Activated naive CD4-positive, alpha-beta T cell treated with anti-CD3 and anti-CD28 coated beads, Interleukin-2, amount 50 U/mL, for 24 hours (primary cell): Measurements from ENCODE around the gene TBC1D22A.

Experiments
- H3K27ac Mint-ChIP-seq: one replicate; pipeline ENCODE4 v1.8.0; 2021; ENCODE audit warnings: mild to moderate bottlenecking, mixed read lengths
- H3K27me3 Mint-ChIP-seq: one replicate; pipeline ENCODE4 v1.8.0; 2021; ENCODE audit warnings: mixed read lengths
- H3K36me3 Mint-ChIP-seq: one replicate; pipeline ENCODE4 v1.8.0; 2021; ENCODE audit warnings: mixed read lengths
- H3K4me1 Mint-ChIP-seq: one replicate; pipeline ENCODE4 v1.8.0; 2021; ENCODE audit warnings: mixed read lengths
- H3K4me3 Mint-ChIP-seq: one replicate; pipeline ENCODE4 v1.8.0; 2021; ENCODE audit warnings: mild to moderate bottlenecking, mixed read lengths
- H3K9me3 Mint-ChIP-seq: one replicate; pipeline ENCODE4 v1.8.0; 2021; ENCODE audit warnings: mixed read lengths

The TBC1D22A gene

DNA sequence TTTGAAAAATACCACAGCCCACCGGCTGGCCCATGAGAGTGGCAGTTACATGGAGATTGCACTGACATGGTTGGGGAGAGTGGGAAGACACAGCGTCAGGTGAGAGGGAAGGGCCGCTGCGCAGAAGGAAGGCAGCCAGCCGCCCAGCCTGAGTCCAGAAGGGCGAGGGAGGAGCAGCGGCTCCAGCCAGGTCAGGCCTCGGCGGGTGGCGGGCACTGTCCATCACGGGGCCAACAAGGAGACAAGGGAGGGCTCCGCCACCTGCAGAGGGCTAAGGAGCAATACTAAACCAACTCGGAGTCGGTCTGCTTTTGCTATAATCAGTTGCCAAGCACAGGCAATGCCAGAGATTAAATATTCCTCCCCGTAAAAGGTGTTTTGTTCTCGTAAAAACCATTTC, 384.5 kb downstream of the TBC1D22A start:
- no peak overlapping the region for H3K4me3 Mint-ChIP-seq
- no peak overlapping the region for H3K27ac Mint-ChIP-seq
- peaks cover 3% of the 10 kb centered on the region for H3K36me3 Mint-ChIP-seq
- no peaks in the 10 kb centered on the region for H3K9me3 Mint-ChIP-seq
- no peaks in the 10 kb centered on the region for H3K27me3 Mint-ChIP-seq
- no peaks in the 10 kb centered on the region for H3K4me1 Mint-ChIP-seq

GRCh38 chr22:47147572-47147971, 385.1 kb downstream of the TBC1D22A start:
- Mint-ChIP-seq H3K4me3 (no peak overlapping the region), H3K27ac (no peak overlapping the region), H3K27me3 (no peaks in the 10 kb centered on the region), H3K9me3 (no peaks in the 10 kb centered on the region), H3K36me3 (peaks cover 4% of the 10 kb centered on the region), H3K4me1 (no peaks in the 10 kb centered on the region)

DNA sequence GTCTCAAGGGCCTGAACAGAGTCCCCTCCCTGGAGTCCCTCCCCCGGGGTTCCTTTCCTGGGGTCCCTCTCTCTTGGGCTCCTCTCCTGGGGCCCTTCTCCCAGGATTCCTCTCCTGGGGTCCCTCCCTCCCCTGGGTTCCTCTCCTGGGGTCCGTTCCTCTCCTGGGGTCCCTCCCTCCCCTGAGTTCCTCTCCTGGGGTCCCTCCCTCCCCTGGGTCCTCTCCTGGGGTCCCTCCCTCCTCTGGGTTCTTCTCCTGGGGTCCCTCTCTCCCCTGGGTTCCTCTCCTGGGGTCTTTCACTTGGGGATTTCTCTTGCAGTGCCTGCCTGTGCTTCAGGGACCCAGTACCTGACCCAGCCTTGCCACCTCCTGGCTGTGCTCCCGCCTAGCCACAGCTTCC, 386.1 kb downstream of the TBC1D22A start:
- no peaks in the 10 kb centered on the region for H3K27me3 Mint-ChIP-seq
- no peak overlapping the region for H3K27ac Mint-ChIP-seq
- H3K9me3 Mint-ChIP-seq: no peaks in the 10 kb centered on the region
- H3K4me3 Mint-ChIP-seq: no peak overlapping the region
- no peaks in the 10 kb centered on the region for H3K4me1 Mint-ChIP-seq
- peaks cover 5% of the 10 kb centered on the region for H3K36me3 Mint-ChIP-seq

- Mint-ChIP-seq H3K27ac (no peak overlapping the region), H3K4me1 (no peaks in the 10 kb centered on the region), H3K27me3 (no peaks in the 10 kb centered on the region), H3K4me3 (no peak overlapping the region), H3K9me3 (no peaks in the 10 kb centered on the region), H3K36me3 (peaks cover 5% of the 10 kb centered on the region)
Observed at GRCh38 chr22:47148956-47149728, 386.7 kb downstream of the TBC1D22A start.

DNA sequence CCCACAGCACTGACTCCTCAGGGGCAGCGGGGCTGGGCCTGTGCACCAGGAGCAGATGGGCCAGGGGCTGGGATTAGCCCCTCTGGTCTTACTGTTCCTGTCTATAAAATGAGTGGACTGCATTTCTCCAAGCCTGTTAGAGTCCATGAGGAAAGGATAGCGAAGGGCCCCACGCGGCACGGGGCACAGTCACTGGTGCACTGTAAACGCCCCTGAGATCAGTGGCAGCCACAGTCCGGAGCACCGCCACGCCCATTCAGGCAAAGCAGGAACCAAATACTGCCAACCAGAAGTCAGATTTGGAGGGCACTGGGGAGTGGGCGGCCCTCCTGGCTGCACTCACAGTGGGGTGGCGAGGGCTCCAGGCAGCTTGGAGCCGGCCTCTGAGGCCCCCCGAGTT, 387.5 kb downstream of the TBC1D22A start:
- H3K4me1 Mint-ChIP-seq: no peaks in the 10 kb centered on the region
- H3K9me3 Mint-ChIP-seq: no peaks in the 10 kb centered on the region
- H3K27ac Mint-ChIP-seq: no peak overlapping the region
- H3K27me3 Mint-ChIP-seq: no peaks in the 10 kb centered on the region
- H3K36me3 Mint-ChIP-seq: peaks cover 5% of the 10 kb centered on the region
- no peak overlapping the region for H3K4me3 Mint-ChIP-seq

DNA sequence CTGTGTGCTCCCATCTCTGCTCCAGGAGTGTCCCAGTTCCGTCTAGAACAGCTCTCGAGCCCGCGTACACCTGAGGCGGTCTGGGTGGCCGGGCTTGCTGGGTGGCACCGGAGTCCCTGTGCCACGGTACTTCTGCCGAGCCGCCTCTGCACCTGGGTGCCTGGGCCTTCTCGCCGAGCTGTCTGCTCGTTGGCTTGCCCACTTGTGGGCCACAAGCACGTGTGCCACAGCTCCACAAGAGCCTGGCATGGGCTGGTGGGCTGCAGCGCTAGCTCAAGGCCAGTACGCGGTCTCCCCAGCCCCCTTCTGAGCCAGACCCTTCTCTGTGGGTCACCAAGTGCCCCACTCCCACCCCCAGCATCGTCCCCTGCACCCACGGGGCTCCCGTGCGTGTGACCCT, 388.0 kb downstream of the TBC1D22A start:
- no peaks in the 10 kb centered on the region for H3K9me3 Mint-ChIP-seq
- H3K4me1 Mint-ChIP-seq: no peaks in the 10 kb centered on the region
- H3K4me3 Mint-ChIP-seq: no peak overlapping the region
- H3K36me3 Mint-ChIP-seq: peaks cover 5% of the 10 kb centered on the region
- no peak overlapping the region for H3K27ac Mint-ChIP-seq
- no peaks in the 10 kb centered on the region for H3K27me3 Mint-ChIP-seq

DNA sequence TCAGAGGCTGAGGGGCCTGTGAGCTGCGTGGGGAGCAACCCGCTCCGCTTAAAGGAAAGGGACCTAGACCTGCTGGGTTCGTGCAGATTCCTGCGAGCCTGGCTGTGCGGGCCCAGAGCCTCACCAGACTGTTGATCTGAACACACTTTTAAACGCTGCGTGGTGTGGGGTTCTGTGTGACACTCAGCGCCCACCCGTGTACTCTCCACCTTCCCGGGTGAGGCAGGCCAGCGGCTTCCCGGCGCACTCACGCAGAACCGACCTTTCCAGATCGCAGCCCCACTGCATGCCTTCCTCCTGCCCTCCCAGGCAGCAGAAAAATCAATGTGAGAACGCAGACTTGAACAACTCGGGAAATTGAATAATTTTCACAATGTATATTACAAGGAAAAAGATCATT, 388.6 kb downstream of the TBC1D22A start:
- Mint-ChIP-seq H3K27ac (no peak overlapping the region), H3K4me3 (no peak overlapping the region), H3K36me3 (peaks cover 5% of the 10 kb centered on the region), H3K27me3 (no peaks in the 10 kb centered on the region), H3K9me3 (no peaks in the 10 kb centered on the region), H3K4me1 (no peaks in the 10 kb centered on the region)

DNA sequence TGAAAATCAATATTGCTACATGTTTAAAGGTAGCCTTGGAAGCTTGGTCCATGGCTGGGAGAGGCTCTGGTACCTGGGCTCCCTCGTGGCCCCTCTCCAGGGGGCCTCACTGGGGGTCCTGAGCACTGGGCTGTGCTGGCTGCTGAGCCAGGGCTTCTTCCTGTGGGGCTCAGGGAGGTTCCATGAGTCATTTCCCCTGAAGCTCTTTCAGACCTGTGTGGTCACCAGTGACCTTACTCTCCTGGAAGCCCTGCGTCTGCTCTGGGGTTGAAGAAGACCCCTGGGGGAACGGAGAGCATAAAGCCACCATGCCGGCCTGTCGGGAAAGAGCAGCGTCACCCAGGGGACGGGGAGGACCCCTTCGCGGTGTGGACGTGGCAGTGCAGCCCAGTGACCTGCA, 389.0 kb downstream of the TBC1D22A start:
- no peaks in the 10 kb centered on the region for H3K9me3 Mint-ChIP-seq
- no peaks in the 10 kb centered on the region for H3K27me3 Mint-ChIP-seq
- H3K36me3 Mint-ChIP-seq: peaks cover 5% of the 10 kb centered on the region
- no peaks in the 10 kb centered on the region for H3K4me1 Mint-ChIP-seq
- no peak overlapping the region for H3K27ac Mint-ChIP-seq
- no peak overlapping the region for H3K4me3 Mint-ChIP-seq

DNA sequence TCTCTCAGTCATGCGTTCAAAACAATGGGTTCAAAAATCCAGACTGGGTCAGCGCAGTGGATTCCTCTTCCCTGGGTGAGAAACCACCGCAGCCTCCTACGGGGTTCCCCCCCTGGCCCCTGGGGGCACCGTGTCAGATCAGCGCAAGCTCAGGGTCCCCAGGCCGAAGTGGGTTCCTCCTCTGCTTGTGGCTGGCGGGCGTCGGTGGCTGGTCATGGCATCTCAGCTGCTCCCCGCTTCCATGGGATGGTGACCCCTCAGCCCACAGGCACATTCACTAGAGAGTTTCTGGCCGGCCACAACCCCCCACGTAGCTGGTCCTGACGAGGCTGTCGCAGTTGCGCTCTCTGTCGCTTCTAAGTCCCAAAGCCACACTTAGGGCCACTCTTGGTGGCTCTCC, 389.8 kb downstream of the TBC1D22A start:
- Mint-ChIP-seq H3K27ac (no peak overlapping the region), H3K27me3 (no peaks in the 10 kb centered on the region), H3K36me3 (peaks cover 5% of the 10 kb centered on the region), H3K4me1 (no peaks in the 10 kb centered on the region), H3K4me3 (no peak overlapping the region), H3K9me3 (no peaks in the 10 kb centered on the region)

- Mint-ChIP-seq H3K27ac (no peak overlapping the region), H3K27me3 (no peaks in the 10 kb centered on the region), H3K36me3 (peaks cover 5% of the 10 kb centered on the region), H3K4me1 (no peaks in the 10 kb centered on the region), H3K9me3 (no peaks in the 10 kb centered on the region), H3K4me3 (no peak overlapping the region)
Observed at GRCh38 chr22:47152938-47153337, 390.5 kb downstream of the TBC1D22A start.

DNA sequence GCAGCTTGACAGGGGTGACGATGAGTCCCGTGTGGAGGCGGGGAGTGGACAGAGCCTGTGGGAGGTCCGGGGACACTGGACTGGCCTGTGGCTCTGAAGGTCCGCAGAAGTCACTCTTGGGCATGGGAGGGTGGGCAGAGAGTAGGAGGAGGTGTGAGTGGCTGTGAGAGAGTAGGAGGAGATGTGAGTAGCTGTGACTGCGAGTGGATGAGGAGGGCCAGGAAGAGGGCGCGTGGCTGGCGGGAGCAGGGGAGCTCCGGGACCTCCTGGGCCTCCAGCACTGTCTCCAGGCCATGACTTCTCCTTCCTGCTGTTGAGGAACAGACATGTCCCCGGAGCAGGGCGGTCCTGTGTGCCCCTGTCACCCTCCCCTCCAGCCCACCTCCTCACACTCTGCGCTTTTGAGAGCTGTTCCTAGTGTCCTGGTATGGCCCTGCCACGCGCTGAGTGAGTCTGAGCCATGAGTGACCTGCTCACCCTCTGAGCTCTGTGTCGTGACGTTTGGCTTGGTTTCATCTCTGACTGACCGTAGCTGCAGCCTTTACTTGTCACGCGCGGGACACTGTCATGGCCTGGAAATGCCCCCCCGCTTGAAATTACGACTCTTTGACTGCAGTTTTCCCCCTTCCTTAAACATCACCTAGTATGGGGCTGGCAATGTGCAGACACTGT, 391.5 kb downstream of the TBC1D22A start:
- Mint-ChIP-seq H3K4me3 (no peak overlapping the region), H3K36me3 (peaks cover 5% of the 10 kb centered on the region), H3K27ac (peak overlapping the region; percentile 35), H3K4me1 (no peaks in the 10 kb centered on the region), H3K9me3 (no peaks in the 10 kb centered on the region), H3K27me3 (no peaks in the 10 kb centered on the region)

- Mint-ChIP-seq H3K4me1 (no peaks in the 10 kb centered on the region), H3K36me3 (peaks cover 5% of the 10 kb centered on the region), H3K4me3 (no peak overlapping the region), H3K27ac (no peak overlapping the region), H3K27me3 (no peaks in the 10 kb centered on the region), H3K9me3 (no peaks in the 10 kb centered on the region)
Observed at GRCh38 chr22:47154621-47155081, 392.2 kb downstream of the TBC1D22A start.

GRCh38 chr22:47155131-47155885, 392.9 kb downstream of the TBC1D22A start:
- Mint-ChIP-seq H3K4me1 (no peaks in the 10 kb centered on the region), H3K36me3 (peaks cover 5% of the 10 kb centered on the region), H3K4me3 (no peak overlapping the region), H3K27me3 (no peaks in the 10 kb centered on the region), H3K27ac (no peak overlapping the region), H3K9me3 (no peaks in the 10 kb centered on the region)

GRCh38 chr22:47155912-47156311, 393.5 kb downstream of the TBC1D22A start:
- Mint-ChIP-seq H3K27me3 (no peaks in the 10 kb centered on the region), H3K4me3 (no peak overlapping the region), H3K27ac (no peak overlapping the region), H3K36me3 (peaks cover 5% of the 10 kb centered on the region), H3K4me1 (no peaks in the 10 kb centered on the region), H3K9me3 (no peaks in the 10 kb centered on the region)

- Mint-ChIP-seq H3K4me1 (no peaks in the 10 kb centered on the region), H3K27ac (no peak overlapping the region), H3K4me3 (no peak overlapping the region), H3K27me3 (no peaks in the 10 kb centered on the region), H3K9me3 (no peaks in the 10 kb centered on the region), H3K36me3 (peaks cover 1% of the 10 kb centered on the region)
Observed at GRCh38 chr22:47156352-47157092, 394.1 kb downstream of the TBC1D22A start.
